ENCODE data around the gene TCN2.

Gene TCN2

GRCh38 chr22:30596886-30597285, 10.1 kb upstream of the TCN2 start:
- TF ChIP-seq ZNF658 (tag by site-specific recombination; IDR thresholded peaks at IDR 0.05) (no peak), ZFP3 (tag by site-specific recombination; IDR thresholded peaks at IDR 0.05; ENCODE audit: low read depth) (no peak), ZNF184 (tag by site-specific recombination; IDR thresholded peaks at IDR 0.05) (no peak), ZFHX2 (tag by site-specific recombination; conservative IDR thresholded peaks at IDR 0.05) (no peak), BCL11B (tag by site-specific recombination; IDR thresholded peaks at IDR 0.05; ENCODE audit: low read depth) (no peak), SP3 (tag by site-specific recombination; IDR thresholded peaks at IDR 0.05) (no peak), ZNF776 (tag by site-specific recombination; IDR thresholded peaks at IDR 0.05; ENCODE audit: borderline replicate concordance) (no peak)
- Histone ChIP-seq H3K27ac (ENCODE audit: extremely low read depth, low read depth, low read length) (no peak overlapping the region), H3K4me1 (ENCODE audit: control insufficient read depth, insufficient read depth, low read length) (no peaks in the 10 kb centered on the region), H3K4me3 (ENCODE audit: low read depth, low read length) (no peak overlapping the region), H3K36me3 (ENCODE audit: control insufficient read depth in 2 of 2, insufficient read depth in 1 of 2, low read length in 2 of 2) (no peaks in the 10 kb centered on the region), H3K9me3 (ENCODE audit: control insufficient read depth, insufficient read depth, low read depth, low read length) (no peaks in the 10 kb centered on the region)
- CTCF ChIA-PET = interaction anchor here (1.2 kb wide), 1 partner anchor 9 kb away, joined by 4 read pairs; no protein-coding TSS in a partner anchor
- POLR2A ChIA-PET = no interaction called here

- no peak overlapping the region for H3K27ac ChIP-seq (ENCODE audit: extremely low read depth, low read depth, low read length)
- no peaks in the 10 kb centered on the region for H3K36me3 ChIP-seq (ENCODE audit: control insufficient read depth in 2 of 2, insufficient read depth in 1 of 2, low read length in 2 of 2)
- no peak for TF ChIP-seq ZSCAN16 (tag by site-specific recombination; IDR thresholded peaks at IDR 0.05)
- 0 out of 2 replicates have a peak, but pooled peaks have one; percentile 0 for TF ChIP-seq ZNF362 (tag by site-specific recombination; IDR thresholded peaks at IDR 0.05)
- H3K4me3 ChIP-seq (ENCODE audit: low read depth, low read length) = no peak overlapping the region
- POLR2A ChIA-PET = no interaction called here
- CTCF ChIA-PET = interaction anchor here (0.6 kb wide), 1 partner anchor 17 kb away, joined by 3 read pairs; no protein-coding TSS in a partner anchor
- H3K9me3 ChIP-seq (ENCODE audit: control insufficient read depth, insufficient read depth, low read depth, low read length) = no peaks in the 10 kb centered on the region
- no peaks in the 10 kb centered on the region for H3K4me1 ChIP-seq (ENCODE audit: control insufficient read depth, insufficient read depth, low read length)
Observed at GRCh38 chr22:30598986-30599385, 8.0 kb upstream of the TCN2 start.

GRCh38 chr22:30600921-30601320, 6.1 kb upstream of the TCN2 start:
- no peak overlapping the region for H3K27ac ChIP-seq (ENCODE audit: extremely low read depth, low read depth, low read length)
- no peak overlapping the region for H3K4me3 ChIP-seq (ENCODE audit: low read depth, low read length)
- H3K4me1 ChIP-seq (ENCODE audit: control insufficient read depth, insufficient read depth, low read length) = no peaks in the 10 kb centered on the region
- ChIA-PET POLR2A (no interaction called here), CTCF (interaction anchor here (0.6 to 1.7 kb wide), 8 partner anchors 9 to 736 kb away, joined by 3 to 7 read pairs (median 5); no protein-coding TSS in a partner anchor)
- H3K9me3 ChIP-seq (ENCODE audit: control insufficient read depth, insufficient read depth, low read depth, low read length) = no peaks in the 10 kb centered on the region
- H3K36me3 ChIP-seq (ENCODE audit: control insufficient read depth in 2 of 2, insufficient read depth in 1 of 2, low read length in 2 of 2) = no peaks in the 10 kb centered on the region
- TF ChIP-seq ZNF621 (tag by site-specific recombination; IDR thresholded peaks at IDR 0.05) (no peak), ZNF792 (tag by site-specific recombination; IDR thresholded peaks at IDR 0.05) (no peak), FEZF1 (tag by site-specific recombination; IDR thresholded peaks at IDR 0.05) (no peak), ZNF140 (tag by site-specific recombination; IDR thresholded peaks at IDR 0.05) (no peak), ZNF202 (tag by site-specific recombination; IDR thresholded peaks at IDR 0.05; ENCODE audit: borderline replicate concordance) (no peak), ZFP37 (tag by site-specific recombination; IDR thresholded peaks at IDR 0.05) (no peak), ZNF398 (tag by site-specific recombination; IDR thresholded peaks at IDR 0.05) (no peak), TCF7L2 (IDR thresholded peaks at IDR 0.05; ENCODE audit: borderline replicate concordance, low read depth, low read length) (no peak), ZSCAN5A (tag by site-specific recombination; IDR thresholded peaks at IDR 0.05) (no peak), ZNF184 (tag by site-specific recombination; IDR thresholded peaks at IDR 0.05) (no peak), ZNF707 (tag by site-specific recombination; IDR thresholded peaks at IDR 0.05) (no peak), PRDM10 (tag by site-specific recombination; IDR thresholded peaks at IDR 0.05) (no peak), ZNF747 (tag by site-specific recombination; IDR thresholded peaks at IDR 0.05) (no peak)
